H9 (cell line): ENCODE data around the gene SLC35F6. TPM values are rescaled to one million over a fixed set of nuclear protein-coding genes. Genes with fewer than 3 reads are reported as not detected.

Experiments used
- DNase-seq: peaks from one replicate; pipeline ENCODE4 v3.0.0-alpha.2; 2017
- H2AFZ ChIP-seq: one replicate; pipeline ENCODE4 v1.6.1; 2013; ENCODE audit warnings: mild to moderate bottlenecking, low read length, control low read depth, moderate library complexity
- H2AK5ac ChIP-seq: 2 replicates; pipeline ENCODE4 v1.6.1; 2013; ENCODE audit warnings: low read length, control low read depth, mixed read lengths; ENCODE audit not compliant: insufficient read length
- H2BK120ac ChIP-seq: one replicate; pipeline ENCODE4 v1.6.1; 2013; ENCODE audit warnings: low read depth, mild to moderate bottlenecking, low read length, control low read depth, inconsistent platforms; ENCODE audit not compliant: poor library complexity, severe bottlenecking
- H2BK12ac ChIP-seq: 2 replicates; pipeline ENCODE4 v1.6.1; 2013; ENCODE audit warnings: low read length, control low read depth, mixed read lengths, low read depth; ENCODE audit not compliant: insufficient read length
- H2BK15ac ChIP-seq: 2 replicates; pipeline ENCODE4 v1.6.1; 2013; ENCODE audit warnings: low read depth, low read length, control low read depth
- H2BK20ac ChIP-seq: one replicate; pipeline ENCODE4 v1.6.1; 2013; ENCODE audit warnings: low read depth, mild to moderate bottlenecking, low read length, control low read depth, inconsistent platforms; ENCODE audit not compliant: poor library complexity, severe bottlenecking
- H2BK5ac ChIP-seq: 2 replicates; pipeline ENCODE4 v1.6.1; 2013; ENCODE audit warnings: low read length, control low read depth, mixed read lengths; ENCODE audit not compliant: insufficient read length
- H3K14ac ChIP-seq: 2 replicates; pipeline ENCODE4 v1.6.1; 2013; ENCODE audit warnings: low read length, control low read depth; ENCODE audit not compliant: insufficient read depth
- H3K18ac ChIP-seq: 2 replicates; pipeline ENCODE4 v1.6.1; 2013; ENCODE audit warnings: low read depth, mild to moderate bottlenecking, mixed read lengths, low read length, control low read depth; ENCODE audit not compliant: insufficient read length
- H3K23ac ChIP-seq: 2 replicates; pipeline ENCODE4 v1.6.1; 2013; ENCODE audit warnings: low read length, control low read depth, mixed read lengths, low read depth; ENCODE audit not compliant: insufficient read length
- H3K23me2 ChIP-seq: 2 replicates; pipeline ENCODE4 v1.6.1; 2013; ENCODE audit warnings: low read depth, mild to moderate bottlenecking, mixed read lengths, low read length, control low read depth; ENCODE audit not compliant: insufficient read length, poor library complexity, severe bottlenecking
- H3K27ac ChIP-seq: 2 replicates; pipeline ENCODE4 v1.5.1; 2013; ENCODE audit warnings: low read length, control low read depth, mixed read lengths, low read depth; ENCODE audit not compliant: insufficient read length
- H3K27me3 ChIP-seq: 2 replicates; pipeline ENCODE4 v1.6.1; 2013; ENCODE audit warnings: low read length, control low read depth, inconsistent platforms; ENCODE audit not compliant: insufficient read depth
- H3K4ac ChIP-seq: 2 replicates; pipeline ENCODE4 v1.6.1; 2013; ENCODE audit warnings: low read depth, mild to moderate bottlenecking, control low read depth, inconsistent platforms, low read length, moderate library complexity
- H3K4me1 ChIP-seq: 2 replicates; pipeline ENCODE4 v1.6.1; 2013; ENCODE audit warnings: low read length, control low read depth, inconsistent platforms; ENCODE audit not compliant: insufficient read depth
- H3K4me2 ChIP-seq: 2 replicates; pipeline ENCODE4 v1.6.1; 2013; ENCODE audit warnings: low read length, control low read depth, mixed read lengths; ENCODE audit not compliant: insufficient read length, insufficient read depth
- H3K56ac ChIP-seq: 2 replicates; pipeline ENCODE4 v1.6.1; 2013; ENCODE audit warnings: low read depth, mild to moderate bottlenecking, mixed read lengths, low read length, control low read depth; ENCODE audit not compliant: insufficient read length
- H3K79me1 ChIP-seq: 2 replicates; pipeline ENCODE4 v1.6.1; 2013; ENCODE audit warnings: low read depth, mild to moderate bottlenecking, moderate library complexity, low read length, control low read depth, inconsistent platforms; ENCODE audit not compliant: insufficient read depth, poor library complexity, severe bottlenecking
- H3K79me2 ChIP-seq: 2 replicates; pipeline ENCODE4 v1.6.1; 2013; ENCODE audit warnings: low read length, control low read depth, inconsistent platforms; ENCODE audit not compliant: insufficient read depth
- H3K9ac ChIP-seq: 2 replicates; pipeline ENCODE4 v1.6.1; 2013; ENCODE audit warnings: low read length, control low read depth, mixed read lengths; ENCODE audit not compliant: insufficient read length; ENCODE audit errors: extremely low read depth
- H3K9me3 ChIP-seq: one replicate; pipeline ENCODE4 v1.6.1; 2013; ENCODE audit warnings: low read depth, low read length, inconsistent platforms; ENCODE audit not compliant: control insufficient read depth
- H3T11ph ChIP-seq: one replicate; pipeline ENCODE4 v1.6.1; 2013; ENCODE audit warnings: mild to moderate bottlenecking, low read length, control low read depth, inconsistent platforms
- H4K20me1 ChIP-seq: one replicate; pipeline ENCODE4 v1.6.1; 2013; ENCODE audit not compliant: control insufficient read depth, insufficient read length, insufficient read depth
- H4K5ac ChIP-seq: 2 replicates; pipeline ENCODE4 v1.6.1; 2013; ENCODE audit warnings: low read depth, mild to moderate bottlenecking, mixed read lengths, low read length, control low read depth; ENCODE audit not compliant: insufficient read length
- H4K8ac ChIP-seq: replicated peaks from 2 replicates; pipeline ENCODE4 v1.6.1; 2013; ENCODE audit warnings: low read length, control low read depth, mixed read lengths, low read depth; ENCODE audit not compliant: insufficient read length
- H4K91ac ChIP-seq: 2 replicates; pipeline ENCODE4 v1.6.1; 2013; ENCODE audit warnings: low read depth, mild to moderate bottlenecking, moderate library complexity, mixed read lengths, low read length, control low read depth; ENCODE audit not compliant: insufficient read length
- H3K27ac Mint-ChIP-seq, 3 experiments: 2 replicates in 2 of 3; 3 replicates in 1 of 3; pipeline ENCODE4 v1.8.0; 2020 to 2021; ENCODE audit warnings: mixed read lengths in 3 of 3, mild to moderate bottlenecking in 1 of 3, moderate library complexity in 1 of 3
- H3K27me3 Mint-ChIP-seq: 2 replicates; pipeline ENCODE4 v1.8.0; 2021; ENCODE audit warnings: low read depth, mild to moderate bottlenecking, moderate library complexity, mixed read lengths
- H3K36me3 Mint-ChIP-seq, 3 experiments: 2 replicates in 2 of 3; 3 replicates in 1 of 3; pipeline ENCODE4 v1.8.0; 2020 to 2021; ENCODE audit warnings: low read depth in 3 of 3, mixed read lengths in 3 of 3; ENCODE audit not compliant: insufficient read depth in 1 of 3
- H3K4me1 Mint-ChIP-seq, 2 experiments: 2 replicates each; pipeline ENCODE4 v1.8.0; 2020; ENCODE audit warnings: mixed read lengths in 2 of 2
- H3K4me3 Mint-ChIP-seq, 2 experiments: 2 replicates in 1 of 2; 3 replicates in 1 of 2; pipeline ENCODE4 v1.8.0; 2020 to 2021; ENCODE audit warnings: mild to moderate bottlenecking in 2 of 2, mixed read lengths in 2 of 2, moderate library complexity in 1 of 2
- H3K9me3 Mint-ChIP-seq, 2 experiments: 2 replicates in 1 of 2; 3 replicates in 1 of 2; pipeline ENCODE4 v1.8.0; 2020; ENCODE audit warnings: mild to moderate bottlenecking in 2 of 2, mixed read lengths in 2 of 2, moderate library complexity in 1 of 2
- CTCF ChIP-seq: fragments of 200-600 bp; sonication (generic); conservative IDR thresholded peaks from 3 replicates; pipeline ENCODE4 v1.8.0; 2021; ENCODE audit warnings: antibody characterized with exemption, mild to moderate bottlenecking
- WGBS: extraction: QIAGEN DNeasy Blood & Tissue Kit; methylation state at CpG from one replicate; pipeline ENCODE4 v1.1.7; 2013; ENCODE audit warnings: missing lambda C conversion rate, low lambda C conversion rate, mixed read lengths; ENCODE audit not compliant: insufficient read length; ENCODE audit errors: extremely low coverage; 5-methylcytosine and 5-hydroxymethylcytosine counted together
- total RNA-seq: library from RNA; stranded (reverse); gene quantifications from 2 replicates; pipeline ENCODE4 v1.2.1, GENCODE V29; 2021

The SLC35F6 gene
- total RNA-seq, 1 experiment from 2014 or later: 15.7 TPM

- H3K27ac Mint-ChIP-seq: no peak overlapping the region
- WGBS: no CpG with 5 or more reads among the region's 18 CpGs
- Histone ChIP-seq H3K27me3 (no peaks in the 10 kb centered on the region), H3K9me3 (no peaks in the 10 kb centered on the region), H4K20me1 (no peaks in the 10 kb centered on the region), H2BK12ac (no peak overlapping the region), H3K56ac (no peak overlapping the region), H2BK20ac (no peak overlapping the region), H3K79me2 (no peaks in the 10 kb centered on the region), H3T11ph (no peak overlapping the region), H3K79me1 (no peaks in the 10 kb centered on the region), H3K4ac (no peak overlapping the region), H3K4me2 (no peak overlapping the region), H3K9ac (no peak overlapping the region), H3K23ac (no peak overlapping the region), H2AK5ac (no peak overlapping the region), H2BK5ac (no peak overlapping the region), H3K27ac (no peak overlapping the region), H4K5ac (no peak overlapping the region), H2BK15ac (no peak overlapping the region), H3K4me1 (no peaks in the 10 kb centered on the region), H4K91ac (no peak overlapping the region), H2AFZ (no peak overlapping the region), H4K8ac (no peak overlapping the region), H3K23me2 (no peaks in the 10 kb centered on the region), H3K18ac (no peak overlapping the region), H2BK120ac (no peak overlapping the region), H3K14ac (no peak overlapping the region)
- H3K4me3 Mint-ChIP-seq: no peak overlapping the region
- no peaks in the 10 kb centered on the region for H3K27me3 Mint-ChIP-seq
- peaks cover 5 to 41% (median 11%) of the 10 kb centered on the region in 3 experiments; a peak in 6 of 7 replicates for H3K36me3 Mint-ChIP-seq
- DNase-seq: no peak
- H3K4me1 Mint-ChIP-seq: no peaks in the 10 kb centered on the region
- TF ChIP-seq CTCF: no peak
- H3K9me3 Mint-ChIP-seq: no peaks in the 10 kb centered on the region
Measured at GRCh38 chr2:26778098-26778497, 14.0 kb downstream of the SLC35F6 start.
